Epidermal melanocyte (primary cell): ENCODE measurements around the gene COL9A3.
"Not testable (repeated sequence)": the region's sequence is repeated elsewhere in the genome, so short reads cannot be mapped to it uniquely, and the experiment has no call there.

Experiments used
- DNase-seq: peaks from one replicate; pipeline ENCODE4 v3.0.0; 2011; ENCODE audit warnings: low spot score; ENCODE audit not compliant: insufficient read length

COL9A3 gene

DNA sequence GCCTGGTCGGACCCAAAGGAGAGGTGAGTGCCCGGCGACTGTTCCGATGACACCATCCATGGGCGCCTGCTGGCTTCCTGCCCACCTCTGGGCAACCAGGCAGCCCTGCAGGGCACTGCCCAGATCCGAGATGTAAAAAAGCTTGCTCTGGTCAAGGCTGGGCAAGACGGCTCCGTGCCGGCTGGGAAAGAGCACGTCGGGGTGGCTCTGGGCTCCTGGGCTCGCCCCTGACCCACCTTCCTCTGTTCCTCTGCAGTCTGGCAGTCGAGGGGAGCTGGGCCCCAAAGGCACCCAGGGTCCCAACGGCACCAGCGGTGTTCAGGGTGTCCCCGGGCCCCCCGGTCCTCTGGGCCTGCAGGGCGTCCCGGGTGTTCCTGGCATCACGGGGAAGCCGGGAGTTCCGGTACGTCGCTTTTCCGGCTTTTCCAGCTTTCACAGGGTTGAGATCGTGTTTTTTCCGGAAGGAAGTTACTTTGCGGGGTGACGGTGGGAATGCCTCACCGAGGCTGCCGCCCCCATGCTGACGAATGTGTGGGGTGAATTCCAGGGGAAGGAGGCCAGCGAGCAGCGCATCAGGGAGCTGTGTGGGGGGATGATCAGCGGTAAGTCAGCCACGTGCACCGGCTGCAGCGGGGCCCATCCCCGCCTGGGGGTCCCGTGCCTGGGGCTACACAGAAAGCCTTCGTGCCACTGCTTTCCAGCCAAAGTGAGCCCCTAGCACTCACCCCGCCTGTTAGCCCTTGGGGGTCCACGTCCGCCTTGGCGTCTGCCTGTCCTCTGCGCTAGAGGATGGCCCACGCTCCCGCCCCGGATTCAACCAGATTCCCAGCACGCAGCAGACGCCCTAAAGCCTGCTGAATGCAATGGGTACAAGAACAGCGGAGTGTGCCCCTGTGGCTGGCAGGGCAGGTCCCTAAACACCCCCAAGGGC is 19.3 kb downstream of the COL9A3 start:
- no peak for DNase-seq

- no peak for DNase-seq
Measured at GRCh38 chr20:62836967-62837490, 20.2 kb downstream of the COL9A3 start.

- no peak for DNase-seq
Measured at GRCh38 chr20:62837790-62838127, 20.9 kb downstream of the COL9A3 start.

GRCh38 chr20:62838128-62838891 is 21.5 kb downstream of the COL9A3 start:
- DNase-seq = no peak

DNA sequence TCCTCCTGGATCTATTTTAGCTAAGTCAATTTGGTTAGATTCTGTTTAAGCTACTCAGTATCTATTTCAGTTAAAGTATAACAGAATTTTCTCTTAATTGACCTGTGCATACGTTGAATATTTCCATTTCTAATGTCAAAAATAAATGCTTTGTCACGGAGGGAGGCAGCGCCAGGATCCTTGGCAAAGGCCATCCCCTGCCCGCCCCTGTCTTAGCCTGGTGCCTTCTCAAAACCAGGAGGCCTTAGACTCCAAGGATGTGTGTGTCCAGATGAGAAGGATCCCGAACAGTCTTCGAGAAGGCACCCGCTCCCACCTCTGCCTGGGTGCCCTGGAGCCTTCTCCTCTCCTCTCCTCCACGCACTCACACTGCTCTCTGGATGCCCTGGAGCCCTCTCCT is 22.4 kb downstream of the COL9A3 start:
- DNase-seq = no peak

GRCh38 chr20:62839816-62840215 is 23.0 kb downstream of the COL9A3 start:
- no peak for DNase-seq

DNA sequence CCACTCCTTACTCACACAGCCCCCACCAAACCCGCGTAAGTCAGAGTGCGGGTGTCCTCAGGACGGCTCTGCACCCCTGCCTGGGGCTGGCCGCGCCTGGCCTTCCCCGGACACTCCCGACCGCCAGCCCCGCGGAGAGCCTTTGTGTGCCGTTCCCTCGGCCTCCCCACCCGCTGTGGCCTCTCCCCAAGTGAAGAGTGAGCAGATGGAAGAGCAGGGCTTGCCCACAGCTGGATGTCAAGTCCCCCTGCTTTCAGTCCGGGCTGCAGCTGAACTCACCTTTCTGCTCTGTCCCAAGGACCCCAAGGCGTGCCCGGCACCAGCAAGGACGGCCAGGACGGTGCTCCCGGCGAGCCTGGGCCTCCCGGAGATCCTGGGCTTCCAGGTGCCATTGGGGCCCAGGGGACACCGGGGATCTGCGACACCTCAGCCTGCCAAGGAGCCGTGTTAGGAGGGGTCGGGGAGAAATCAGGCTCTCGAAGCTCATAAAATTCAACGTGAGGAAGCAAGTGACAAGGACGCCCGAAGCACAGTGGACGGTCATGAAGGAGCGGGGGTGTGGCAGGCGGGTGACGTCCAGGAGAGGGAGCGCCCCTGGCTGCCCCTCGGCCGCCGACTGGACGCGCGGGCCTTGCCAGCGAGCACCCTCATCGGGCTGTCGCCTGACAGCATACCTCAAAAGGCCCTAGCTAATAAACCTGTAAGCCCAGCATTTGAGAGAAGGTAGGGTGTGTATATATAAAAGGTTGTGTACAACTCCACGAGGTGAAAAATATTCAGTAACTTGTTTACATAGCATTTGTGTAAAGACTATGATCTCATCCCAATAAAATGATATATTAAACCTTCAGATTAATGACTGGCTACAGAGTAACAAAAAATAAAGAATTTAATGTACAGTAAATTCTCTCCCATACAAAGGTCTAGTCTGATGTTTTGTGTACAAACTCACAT is 23.7 kb downstream of the COL9A3 start:
- DNase-seq = no peak

DNA sequence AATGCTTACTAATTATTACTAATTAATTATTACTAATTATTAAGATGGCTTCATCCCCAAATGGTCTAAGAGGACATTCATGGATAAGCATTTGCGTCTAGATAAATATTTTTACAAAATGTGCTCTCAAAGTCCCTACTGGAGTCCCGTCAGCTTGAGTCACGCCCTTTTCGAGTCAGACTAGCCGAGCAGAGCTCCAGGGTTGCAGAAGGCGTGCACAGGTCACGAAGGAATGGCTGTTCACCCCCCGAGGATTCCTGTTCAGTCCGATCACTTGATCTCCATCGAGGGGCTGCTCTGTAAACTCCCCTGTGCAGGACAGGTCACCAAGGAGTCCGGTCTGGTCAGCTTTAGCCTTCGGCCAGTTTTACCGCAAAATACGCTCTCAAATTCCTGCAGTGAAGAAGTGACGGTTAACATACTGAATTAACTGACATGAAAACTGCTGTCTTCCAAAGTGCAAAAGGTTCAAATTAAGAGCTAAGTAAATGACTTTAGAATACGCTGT is 24.9 kb downstream of the COL9A3 start:
- DNase-seq = no peak

GRCh38 chr20:62843656-62844055 is 26.8 kb downstream of the COL9A3 start:
- DNase-seq = no peak

- no peak for DNase-seq
Measured at GRCh38 chr20:62844182-62844581, 27.3 kb downstream of the COL9A3 start.

- DNase-seq = no peak
Measured at GRCh38 chr20:62845416-62846160, 28.7 kb downstream of the COL9A3 start.

DNA sequence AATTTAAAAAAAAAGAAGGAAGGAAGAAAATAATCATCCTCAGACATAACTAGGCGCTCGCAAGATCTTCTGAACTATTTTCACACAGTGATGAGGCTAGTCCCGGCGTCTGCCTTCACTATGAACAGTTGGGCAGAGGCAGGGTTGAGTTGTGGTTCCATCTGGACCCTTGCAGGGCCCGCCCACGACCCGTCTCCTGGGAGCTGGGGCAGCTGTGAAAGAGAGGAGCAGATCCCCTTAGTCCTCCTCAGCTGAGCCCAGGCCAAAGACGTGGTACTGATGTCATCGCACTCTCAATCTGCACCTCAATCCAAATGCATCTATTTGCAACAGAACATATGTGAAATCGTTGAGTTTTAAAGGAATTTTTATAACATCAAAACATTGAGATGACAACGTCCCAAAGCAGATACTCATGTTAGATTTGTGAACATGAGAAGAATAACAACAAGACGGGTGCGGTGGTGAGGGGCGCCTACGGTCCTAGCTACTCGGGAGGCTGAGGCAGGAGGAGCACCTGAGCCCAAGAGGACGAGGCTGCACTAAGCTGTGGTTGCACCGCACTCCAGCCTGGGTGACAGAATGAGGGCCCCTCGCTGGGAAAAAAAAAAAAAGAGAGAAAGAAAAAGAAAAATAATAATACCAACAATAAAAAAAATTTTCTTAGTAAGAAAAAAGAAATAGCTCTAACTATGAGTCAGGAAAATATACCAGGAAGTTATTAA is 29.5 kb downstream of the COL9A3 start:
- no peak for DNase-seq

DNA sequence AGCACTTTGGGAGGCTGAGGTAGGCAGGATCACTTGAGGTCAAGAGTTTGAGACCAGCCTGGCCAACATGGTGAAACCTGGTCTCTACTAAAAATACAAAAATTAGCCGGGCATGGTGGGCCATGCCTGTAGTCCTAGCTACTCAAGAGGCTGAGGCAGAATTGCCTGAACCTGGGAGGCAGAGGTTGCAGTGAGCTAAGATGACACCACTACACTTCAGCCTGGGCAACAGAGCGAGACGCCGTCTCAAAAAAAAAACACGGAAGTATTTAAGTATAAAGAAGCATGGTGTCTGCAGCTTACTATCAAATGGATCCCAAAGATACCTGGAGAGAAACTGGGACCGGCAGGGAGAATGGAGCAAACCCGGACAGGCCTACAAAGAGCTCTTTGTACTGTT is 32.1 kb downstream of the COL9A3 start:
- not testable (repeated sequence) for DNase-seq

- no peak for DNase-seq
Measured at GRCh38 chr20:62849431-62849830, 32.6 kb downstream of the COL9A3 start.

DNA sequence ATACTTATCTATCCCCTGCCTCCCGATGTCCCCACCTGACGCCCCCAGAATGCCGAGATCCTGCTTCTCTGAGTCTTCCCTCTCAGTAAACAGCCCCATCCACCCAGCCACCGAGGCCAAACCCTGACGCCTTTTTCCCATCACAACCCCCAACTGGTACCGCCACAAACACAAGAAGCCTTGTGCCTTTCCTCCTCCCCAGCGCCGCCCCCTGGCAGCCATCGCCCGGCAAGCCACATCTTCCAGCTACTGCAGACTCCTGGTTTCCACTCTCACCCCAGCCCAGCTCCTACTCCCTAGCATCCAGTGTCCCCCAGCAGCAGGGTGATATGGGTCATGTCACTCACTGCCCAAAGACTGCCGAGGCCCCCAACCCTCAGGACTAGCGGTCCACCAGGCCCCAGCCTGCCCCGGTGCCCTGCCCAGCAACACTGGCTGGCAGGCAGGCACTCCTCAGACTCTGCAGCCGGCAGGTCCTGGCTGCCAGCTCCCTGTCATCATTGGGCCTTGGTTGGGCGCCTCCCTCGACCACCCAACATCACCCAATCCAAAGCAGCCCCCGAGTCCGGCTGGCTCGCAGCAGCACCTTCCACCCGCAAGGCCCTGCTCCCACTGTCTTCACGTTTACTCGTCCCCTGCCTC is 33.6 kb downstream of the COL9A3 start:
- DNase-seq = no peak

GRCh38 chr20:62852196-62852595 is 35.3 kb downstream of the COL9A3 start:
- DNase-seq = no peak

GRCh38 chr20:62852841-62853240 is 36.0 kb downstream of the COL9A3 start:
- DNase-seq = no peak

GRCh38 chr20:62853304-62853703 is 36.5 kb downstream of the COL9A3 start:
- not testable (repeated sequence) for DNase-seq

GRCh38 chr20:62854121-62854520 is 37.3 kb downstream of the COL9A3 start:
- DNase-seq = no peak
